ENCODE data around the gene ANO2. TPM values are rescaled to one million over a fixed set of nuclear protein-coding genes. Genes with fewer than 3 reads are reported as not detected.

The ANO2 gene
- total and polyA plus RNA-seq, 2 experiments from 2014 or later, result 2.3 to 4.6 TPM

DNA sequence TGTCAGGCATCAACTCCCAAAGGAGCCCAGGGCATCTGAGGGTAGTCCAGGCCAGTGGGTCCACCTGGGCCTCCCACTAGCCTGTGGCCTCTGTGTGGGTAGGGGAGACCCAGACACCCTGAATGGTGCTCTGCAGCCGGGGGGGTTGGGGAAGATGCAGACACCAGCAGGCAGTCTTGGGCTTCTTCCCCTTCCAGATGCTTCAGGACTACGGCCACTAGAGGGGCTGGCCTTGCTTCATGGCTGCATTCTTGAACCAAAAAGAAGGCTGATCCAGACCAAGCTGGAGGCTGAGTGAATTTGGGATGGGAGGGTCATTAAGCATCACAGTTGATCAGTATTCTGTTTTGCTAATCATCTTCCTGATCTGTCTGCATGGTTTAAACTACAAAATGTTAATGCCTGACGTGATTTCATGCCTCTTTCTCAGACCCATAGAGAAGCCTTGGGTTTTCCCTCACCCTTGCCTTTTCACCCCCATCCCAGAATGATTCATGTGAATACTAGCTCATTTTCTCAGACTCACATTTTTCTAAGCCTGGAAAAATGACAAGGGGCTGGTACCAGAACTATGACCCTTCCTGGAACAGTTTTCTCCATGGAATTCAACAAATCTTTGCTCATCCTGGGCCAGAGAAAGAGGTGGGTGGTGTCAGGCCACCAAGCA lies 379.0 kb downstream of the ANO2 start:
- TF ChIP-seq, protein P1, sequence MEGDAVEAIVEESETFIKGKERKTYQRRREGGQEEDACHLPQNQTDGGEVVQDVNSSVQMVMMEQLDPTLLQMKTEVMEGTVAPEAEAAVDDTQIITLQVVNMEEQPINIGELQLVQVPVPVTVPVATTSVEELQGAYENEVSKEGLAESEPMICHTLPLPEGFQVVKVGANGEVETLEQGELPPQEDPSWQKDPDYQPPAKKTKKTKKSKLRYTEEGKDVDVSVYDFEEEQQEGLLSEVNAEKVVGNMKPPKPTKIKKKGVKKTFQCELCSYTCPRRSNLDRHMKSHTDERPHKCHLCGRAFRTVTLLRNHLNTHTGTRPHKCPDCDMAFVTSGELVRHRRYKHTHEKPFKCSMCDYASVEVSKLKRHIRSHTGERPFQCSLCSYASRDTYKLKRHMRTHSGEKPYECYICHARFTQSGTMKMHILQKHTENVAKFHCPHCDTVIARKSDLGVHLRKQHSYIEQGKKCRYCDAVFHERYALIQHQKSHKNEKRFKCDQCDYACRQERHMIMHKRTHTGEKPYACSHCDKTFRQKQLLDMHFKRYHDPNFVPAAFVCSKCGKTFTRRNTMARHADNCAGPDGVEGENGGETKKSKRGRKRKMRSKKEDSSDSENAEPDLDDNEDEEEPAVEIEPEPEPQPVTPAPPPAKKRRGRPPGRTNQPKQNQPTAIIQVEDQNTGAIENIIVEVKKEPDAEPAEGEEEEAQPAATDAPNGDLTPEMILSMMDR (conservative IDR thresholded peaks at IDR 0.05; ENCODE audit: low read depth in 2 of 2), result 0 out of 4 replicates have a peak, but pooled peaks of 1 of the 2 experiments have one; percentile 3
- no peak for TF ChIP-seq EZH2phosphoT487 (IDR thresholded peaks at IDR 0.05; ENCODE audit: unreplicated experiment)
- no peaks in the 10 kb centered on the region for H3K9me2 ChIP-seq (ENCODE audit: insufficient read depth)
- DNase-seq (ENCODE audit: low spot score) (no peak), ATAC-seq (no peak)
- no peaks in the 10 kb centered on the region for H3K9me3 Mint-ChIP-seq
- no peaks in the 10 kb centered on the region; the same call in 2 of the 3 replicates for H3K4me1 Mint-ChIP-seq
- no peak overlapping the region for H3K27ac ChIP-seq (ENCODE audit: low read depth)
- H3K36me3 Mint-ChIP-seq (ENCODE audit: low read depth), result no peaks in the 10 kb centered on the region
- H3K4me1 ChIP-seq (ENCODE audit: insufficient read depth), result no peaks in the 10 kb centered on the region
- H3K4me3 ChIP-seq, result no peak overlapping the region
- no peak overlapping the region for H2AFZ ChIP-seq
- no peak overlapping the region for H3K27ac Mint-ChIP-seq
- H3K36me3 ChIP-seq (ENCODE audit: insufficient read depth), result no peaks in the 10 kb centered on the region
- no peak overlapping the region for H3K4me2 ChIP-seq
- no peaks in the 10 kb centered on the region for H3K79me2 ChIP-seq (replicated peaks; ENCODE audit: insufficient read depth)
- H3K27me3 Mint-ChIP-seq (ENCODE audit: insufficient read depth, low read depth, poor library complexity), result peaks cover 2% of the 10 kb centered on the region
- H3K4me3 Mint-ChIP-seq, result no peak overlapping the region
- H4K20me1 ChIP-seq (replicated peaks; ENCODE audit: insufficient read depth), result no peaks in the 10 kb centered on the region
- H3F3A ChIP-seq (replicated peaks; ENCODE audit: low read depth), result no peaks in the 10 kb centered on the region
- H3K27me3 ChIP-seq (ENCODE audit: insufficient read depth), result no peaks in the 10 kb centered on the region

DNA sequence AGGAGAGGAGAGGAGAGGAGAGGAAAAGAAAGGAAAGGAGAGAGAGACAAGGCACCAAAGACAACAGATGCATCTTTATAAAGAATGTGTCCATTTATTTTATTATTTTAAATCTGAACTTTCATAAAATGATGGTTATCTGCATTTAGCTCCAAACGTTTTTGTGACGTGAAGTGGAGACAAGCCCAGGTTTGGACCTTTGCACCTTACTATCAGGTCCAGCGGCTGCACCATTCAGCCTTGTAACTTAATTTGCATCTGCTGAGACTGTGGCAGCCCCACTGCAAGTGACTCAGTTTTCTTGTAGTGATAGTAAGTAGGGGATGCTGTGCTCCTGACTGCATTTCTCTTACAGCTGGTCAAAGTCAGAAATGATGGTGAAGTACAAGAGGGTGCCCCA lies 382.5 kb downstream of the ANO2 start:
- H3K79me2 ChIP-seq (replicated peaks; ENCODE audit: insufficient read depth), result no peaks in the 10 kb centered on the region
- Mint-ChIP-seq H3K27ac (no peak overlapping the region), H3K9me3 (no peaks in the 10 kb centered on the region), H3K36me3 (ENCODE audit: low read depth) (no peaks in the 10 kb centered on the region), H3K4me1 (peaks cover 15% of the 10 kb centered on the region), H3K27me3 (ENCODE audit: insufficient read depth, low read depth, poor library complexity) (no peaks in the 10 kb centered on the region), H3K4me3 (no peak overlapping the region)
- no peak for ATAC-seq
- no peaks in the 10 kb centered on the region for H3K36me3 ChIP-seq (ENCODE audit: insufficient read depth)
- H4K20me1 ChIP-seq (replicated peaks; ENCODE audit: insufficient read depth), result no peaks in the 10 kb centered on the region
- H3K27me3 ChIP-seq (ENCODE audit: insufficient read depth), result no peaks in the 10 kb centered on the region
- no peak for DNase-seq (ENCODE audit: low spot score)
- H3K4me3 ChIP-seq, result no peak overlapping the region
- H2AFZ ChIP-seq, result no peak overlapping the region
- H3F3A ChIP-seq (replicated peaks; ENCODE audit: low read depth), result no peaks in the 10 kb centered on the region
- H3K9me2 ChIP-seq (ENCODE audit: insufficient read depth), result no peaks in the 10 kb centered on the region
- H3K27ac ChIP-seq (ENCODE audit: low read depth), result no peak overlapping the region
- peaks cover 8% of the 10 kb centered on the region for H3K4me1 ChIP-seq (ENCODE audit: insufficient read depth)
- no peak overlapping the region for H3K4me2 ChIP-seq
- TF ChIP-seq EZH2phosphoT487 (IDR thresholded peaks at IDR 0.05; ENCODE audit: unreplicated experiment) (no peak), ZNF331 (CRISPR knock-in tag; IDR thresholded peaks at IDR 0.05; ENCODE audit: low read depth) (no peak), JUNB (IDR thresholded peaks at IDR 0.05; ENCODE audit: unreplicated experiment) (no peak), POLR2AphosphoS5 (IDR thresholded peaks at IDR 0.05; ENCODE audit: low read depth) (no peak)
- TF ChIP-seq, protein P1 (conservative IDR thresholded peaks at IDR 0.05; ENCODE audit: low read depth in 2 of 2), result no peak
- TF ChIP-seq, protein P2, sequence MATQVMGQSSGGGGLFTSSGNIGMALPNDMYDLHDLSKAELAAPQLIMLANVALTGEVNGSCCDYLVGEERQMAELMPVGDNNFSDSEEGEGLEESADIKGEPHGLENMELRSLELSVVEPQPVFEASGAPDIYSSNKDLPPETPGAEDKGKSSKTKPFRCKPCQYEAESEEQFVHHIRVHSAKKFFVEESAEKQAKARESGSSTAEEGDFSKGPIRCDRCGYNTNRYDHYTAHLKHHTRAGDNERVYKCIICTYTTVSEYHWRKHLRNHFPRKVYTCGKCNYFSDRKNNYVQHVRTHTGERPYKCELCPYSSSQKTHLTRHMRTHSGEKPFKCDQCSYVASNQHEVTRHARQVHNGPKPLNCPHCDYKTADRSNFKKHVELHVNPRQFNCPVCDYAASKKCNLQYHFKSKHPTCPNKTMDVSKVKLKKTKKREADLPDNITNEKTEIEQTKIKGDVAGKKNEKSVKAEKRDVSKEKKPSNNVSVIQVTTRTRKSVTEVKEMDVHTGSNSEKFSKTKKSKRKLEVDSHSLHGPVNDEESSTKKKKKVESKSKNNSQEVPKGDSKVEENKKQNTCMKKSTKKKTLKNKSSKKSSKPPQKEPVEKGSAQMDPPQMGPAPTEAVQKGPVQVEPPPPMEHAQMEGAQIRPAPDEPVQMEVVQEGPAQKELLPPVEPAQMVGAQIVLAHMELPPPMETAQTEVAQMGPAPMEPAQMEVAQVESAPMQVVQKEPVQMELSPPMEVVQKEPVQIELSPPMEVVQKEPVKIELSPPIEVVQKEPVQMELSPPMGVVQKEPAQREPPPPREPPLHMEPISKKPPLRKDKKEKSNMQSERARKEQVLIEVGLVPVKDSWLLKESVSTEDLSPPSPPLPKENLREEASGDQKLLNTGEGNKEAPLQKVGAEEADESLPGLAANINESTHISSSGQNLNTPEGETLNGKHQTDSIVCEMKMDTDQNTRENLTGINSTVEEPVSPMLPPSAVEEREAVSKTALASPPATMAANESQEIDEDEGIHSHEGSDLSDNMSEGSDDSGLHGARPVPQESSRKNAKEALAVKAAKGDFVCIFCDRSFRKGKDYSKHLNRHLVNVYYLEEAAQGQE (IDR thresholded peaks at IDR 0.05; ENCODE audit: unreplicated experiment), result no peak

All from GM23338 (cell line).